GM23248 (cell line): ENCODE results near the gene RNF40.

Experiments used
- EZH2 ChIP-seq: fragments of 200-600 bp; sonication (generic); IDR thresholded peaks from 2 replicates; pipeline ENCODE4 v1.6.1; 2018; ENCODE audit warnings: antibody characterized with exemption, mild to moderate bottlenecking; ENCODE audit not compliant: insufficient read depth, poor library complexity, severe bottlenecking
- EZH2phosphoT487 ChIP-seq: fragments of 200-600 bp; sonication (generic); IDR thresholded peaks from 2 replicates; pipeline ENCODE4 v1.6.1; 2018; ENCODE audit warnings: antibody characterized with exemption, moderate library complexity, mild to moderate bottlenecking, low read depth; ENCODE audit not compliant: insufficient read depth

DNA sequence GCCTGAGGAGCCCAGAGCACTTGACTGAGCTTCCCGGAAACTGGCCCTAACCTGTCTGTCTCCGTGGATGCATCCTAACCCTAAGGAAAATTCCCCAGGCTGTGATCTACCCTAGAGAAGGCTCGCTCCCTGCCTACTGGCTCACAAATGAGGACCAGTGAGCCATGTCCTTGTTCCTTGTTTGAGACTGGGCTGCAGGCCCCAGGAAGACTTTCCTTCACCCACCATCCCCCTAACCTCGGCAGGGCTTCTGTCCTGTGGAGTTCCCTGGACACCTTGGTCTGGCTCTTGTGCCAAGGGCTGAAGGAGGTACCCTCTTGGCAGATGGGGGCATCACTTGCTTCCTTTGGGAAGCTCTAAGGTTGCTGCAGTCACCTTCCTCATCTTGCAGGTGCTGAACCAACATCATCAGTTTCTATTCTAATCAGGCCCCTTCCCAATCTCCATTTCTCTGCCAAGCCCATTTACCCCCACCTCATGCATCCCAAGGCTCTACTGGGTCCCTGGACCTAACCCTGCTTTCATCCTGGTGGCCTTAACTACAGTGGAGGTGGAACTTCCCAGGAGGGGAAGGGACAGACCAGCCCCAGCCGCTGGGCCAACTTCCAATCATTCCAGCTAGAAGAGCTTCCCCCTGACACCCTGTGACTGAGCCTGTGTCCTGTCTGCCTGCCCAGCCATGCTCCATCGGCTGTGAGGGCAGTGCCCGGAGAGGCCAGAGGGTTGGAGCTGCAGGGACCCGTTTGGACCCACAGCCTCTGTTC, 12.4 kb downstream of the RNF40 start:
- TF ChIP-seq EZH2phosphoT487, result no peak
- no peak for TF ChIP-seq EZH2
